ENCODE results near the gene PRRT2. TPM values are rescaled to one million over a fixed set of nuclear protein-coding genes. Genes with fewer than 3 reads are reported as not detected.
A peak's percentile ranks its signal among the peaks of the same experiment; 100 is the strongest.
"Not testable (repeated sequence)": the region's sequence is repeated elsewhere in the genome, so short reads cannot be mapped to it uniquely, and the experiment has no call there.

PRRT2 gene
- 10 to 100 TPM; 12.5 to 29.4 (median 20.6) TPM for polyA plus RNA-seq (ENCODE audit: insufficient read length in 4 of 4)

DNA sequence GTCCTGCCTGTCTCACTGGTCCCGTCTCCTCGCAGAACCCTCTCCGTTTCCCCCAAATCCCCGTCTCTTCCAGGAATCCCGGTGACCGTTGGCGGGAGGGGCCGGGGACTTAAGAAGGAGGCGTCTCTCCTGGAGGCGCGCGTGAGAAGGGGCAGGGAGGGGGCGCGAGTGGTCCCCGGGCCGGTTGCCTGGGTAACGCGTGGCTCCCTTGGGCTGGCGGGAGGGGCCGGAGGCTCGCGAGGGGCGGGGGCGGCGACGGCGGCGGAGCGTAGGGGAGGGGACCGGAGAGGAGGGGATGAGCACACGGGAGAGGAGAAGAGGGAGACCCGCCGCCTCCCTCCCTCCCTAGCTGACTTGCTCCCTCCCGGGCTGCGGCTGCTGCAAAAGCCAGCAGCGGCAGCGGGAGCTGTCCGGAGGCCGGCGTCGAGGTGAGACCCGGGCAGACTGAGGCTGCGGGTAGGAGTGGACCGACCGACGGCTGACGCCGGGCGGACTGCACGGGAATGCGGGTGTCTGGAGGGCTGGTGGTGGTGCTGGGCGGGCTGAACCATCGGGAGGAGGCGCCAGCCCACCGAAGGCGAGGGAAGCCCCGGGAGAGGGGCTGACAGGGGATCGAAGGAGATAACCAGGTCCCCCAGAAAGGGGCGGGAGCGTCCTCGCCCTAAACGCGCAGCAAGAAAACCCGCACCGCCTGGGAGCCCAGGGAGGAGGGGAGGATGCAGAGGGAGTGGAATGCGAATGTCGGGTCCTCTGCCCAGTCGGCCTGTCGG lies at the start of gene PRRT2:
Gene PRRT2 (plus strand): TSS at position 298 of the 770 bp plus-strand sequence. CDS start 862 bp downstream, outside the sequence.
- DNase-seq (ENCODE audit: low read depth in 4 of 4, low spot score in 3 of 4): no peak

DNA sequence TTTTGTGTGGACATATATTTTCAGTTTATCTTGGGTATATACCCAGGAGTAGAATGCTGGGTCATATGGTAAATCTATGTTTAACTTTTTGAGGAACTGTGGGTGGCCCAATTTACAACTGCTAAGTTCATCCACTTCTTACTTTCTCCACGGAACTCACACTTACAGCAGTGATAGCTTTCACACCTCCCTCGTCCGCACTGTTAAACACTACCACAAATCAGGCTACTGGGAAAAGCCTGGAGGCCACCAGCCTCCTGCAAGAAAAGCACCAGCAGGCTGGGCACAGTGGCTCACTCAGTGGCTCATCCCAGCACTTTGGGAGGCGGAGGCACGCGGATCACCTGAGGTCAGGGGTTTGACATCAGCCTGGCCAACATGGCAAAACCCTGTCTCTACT lies 48.7 kb upstream of the PRRT2 start:
- no peak for DNase-seq (ENCODE audit: low read depth in 4 of 4, low spot score in 3 of 4)

DNA sequence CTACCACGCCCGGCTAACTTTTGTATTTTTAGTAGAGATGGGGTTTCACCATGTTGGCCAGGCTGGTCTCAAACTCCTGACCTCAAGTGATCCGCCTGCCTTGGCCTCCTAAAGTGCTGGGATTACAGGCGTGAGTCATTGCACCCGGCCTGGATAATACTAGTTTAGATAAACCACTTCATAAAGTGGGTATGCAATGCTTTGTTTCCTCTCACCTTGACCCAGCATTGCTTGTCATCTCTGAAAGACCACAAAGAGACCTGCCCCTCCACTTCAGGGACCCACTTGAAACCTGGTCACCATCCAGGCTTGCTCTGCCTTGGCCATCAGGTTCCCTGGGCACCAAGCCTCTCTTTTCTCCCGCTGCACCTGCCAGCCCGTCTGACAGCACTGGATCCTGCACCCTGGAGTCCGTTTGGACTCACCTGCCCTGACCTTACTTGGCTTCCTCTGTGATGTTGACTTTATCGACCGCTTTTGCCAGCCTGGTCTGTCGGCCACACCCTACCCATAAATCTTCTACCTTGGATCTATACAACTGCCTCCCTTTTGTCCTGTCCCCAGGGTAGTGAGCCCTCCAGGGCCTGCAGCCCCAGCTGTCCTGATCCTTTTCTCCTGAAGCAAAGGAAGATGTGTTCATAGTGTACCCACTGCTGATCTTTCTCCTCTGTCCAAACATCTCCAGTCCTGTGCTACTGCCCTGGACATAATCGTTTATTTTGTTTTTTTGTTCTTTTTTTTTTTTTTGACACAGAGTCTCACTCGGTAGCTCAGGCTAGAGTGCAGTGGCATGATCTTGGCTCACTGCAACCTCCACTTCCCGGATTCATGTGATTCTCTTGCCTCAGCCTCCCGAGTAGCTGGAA lies 46.6 kb upstream of the PRRT2 start:
- DNase-seq (ENCODE audit: low read depth in 4 of 4, low spot score in 3 of 4): no peak

DNA sequence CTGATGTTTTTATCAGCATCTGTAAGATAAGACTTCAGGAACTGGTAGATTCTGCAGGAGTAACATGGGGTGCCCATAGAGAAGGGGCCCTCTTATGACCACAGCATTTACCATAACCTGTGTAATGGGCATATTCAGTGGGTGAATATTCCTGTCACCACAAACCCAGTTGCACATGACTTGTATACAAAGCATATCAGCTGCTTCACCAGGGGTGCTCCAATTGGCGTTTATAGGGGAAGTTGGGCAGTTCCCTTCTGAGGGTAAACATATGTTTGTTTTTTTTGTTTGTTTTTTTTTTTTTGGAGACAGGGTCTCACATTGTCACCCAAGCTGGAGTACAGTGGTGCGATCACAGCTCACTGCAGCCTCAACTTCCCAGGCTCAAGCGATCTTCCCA lies 45.4 kb upstream of the PRRT2 start:
- no peak for DNase-seq (ENCODE audit: low read depth in 4 of 4, low spot score in 3 of 4)

DNA sequence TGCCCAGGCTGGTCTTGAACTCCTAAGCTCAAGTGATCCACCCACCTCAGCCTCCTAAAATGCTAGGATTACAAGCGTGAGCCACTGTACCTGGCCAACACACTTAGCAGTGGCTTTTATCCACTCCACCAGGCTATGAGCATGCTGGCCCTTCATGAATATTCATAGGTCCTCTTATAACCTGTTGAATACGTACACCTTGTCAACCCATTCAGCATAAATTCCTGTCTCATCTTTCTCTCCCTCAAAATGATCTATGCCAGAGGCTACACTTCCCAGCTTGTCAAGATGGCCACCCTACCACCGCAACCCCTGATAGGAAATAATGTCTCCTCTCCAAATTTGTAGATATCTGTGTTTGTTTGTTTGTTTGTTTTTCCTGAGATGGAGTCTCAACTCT lies 44.9 kb upstream of the PRRT2 start:
- no peak for DNase-seq (ENCODE audit: low read depth in 4 of 4, low spot score in 3 of 4)

DNA sequence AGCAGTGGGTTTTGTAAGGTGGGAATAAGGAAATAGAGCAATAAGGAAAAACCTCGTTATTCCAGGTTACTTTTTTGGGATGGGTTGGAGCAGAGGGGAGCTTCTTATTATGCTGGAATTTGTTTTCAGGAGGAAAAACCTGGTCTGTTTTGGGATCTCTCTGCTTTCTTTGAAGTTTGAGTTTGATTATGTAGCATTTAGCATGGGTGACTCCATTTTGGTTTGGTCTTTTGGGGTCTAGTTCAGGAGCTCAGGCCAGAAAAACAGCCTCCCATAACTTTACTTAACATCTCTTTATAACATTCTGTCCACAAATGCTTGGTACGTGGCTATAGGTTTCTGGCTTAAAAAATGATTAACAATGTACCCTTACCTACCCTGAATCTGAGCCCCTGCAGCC lies 42.5 kb upstream of the PRRT2 start:
- DNase-seq (ENCODE audit: low read depth in 4 of 4, low spot score in 3 of 4): no peak

DNA sequence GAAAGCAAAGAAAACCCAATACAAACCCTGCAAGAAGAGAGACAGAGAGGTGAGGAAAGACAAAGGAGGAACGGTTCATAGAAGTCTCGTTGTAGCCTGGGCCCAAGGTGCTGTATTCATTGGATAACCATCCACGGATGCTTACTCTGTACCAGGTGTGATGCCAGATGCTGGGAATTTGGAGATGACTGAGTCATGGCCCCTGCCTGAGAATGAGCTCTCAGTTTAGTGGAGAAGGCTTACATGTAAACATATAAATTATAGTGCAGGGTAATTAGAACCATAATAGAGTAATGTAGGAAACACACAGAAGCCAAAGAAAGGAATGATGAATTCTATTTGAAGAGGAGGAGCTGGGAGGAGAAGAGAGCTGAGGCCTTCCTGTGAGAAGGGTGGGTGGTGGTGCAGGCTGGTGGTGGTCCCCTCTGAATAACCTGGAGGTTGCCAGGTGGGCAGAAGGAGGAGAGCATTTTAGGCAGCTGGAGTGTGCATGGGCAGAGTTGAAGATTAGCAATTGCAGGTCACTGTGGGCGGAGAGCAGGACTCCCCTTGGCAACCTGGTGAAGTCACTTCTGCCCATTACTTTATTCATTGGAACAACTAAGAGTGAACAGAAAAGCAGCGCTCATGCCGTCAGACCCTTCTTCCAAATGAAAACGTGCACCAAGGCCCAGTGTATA lies 41.6 kb upstream of the PRRT2 start:
- DNase-seq (ENCODE audit: low read depth in 4 of 4, low spot score in 3 of 4): no peak

DNA sequence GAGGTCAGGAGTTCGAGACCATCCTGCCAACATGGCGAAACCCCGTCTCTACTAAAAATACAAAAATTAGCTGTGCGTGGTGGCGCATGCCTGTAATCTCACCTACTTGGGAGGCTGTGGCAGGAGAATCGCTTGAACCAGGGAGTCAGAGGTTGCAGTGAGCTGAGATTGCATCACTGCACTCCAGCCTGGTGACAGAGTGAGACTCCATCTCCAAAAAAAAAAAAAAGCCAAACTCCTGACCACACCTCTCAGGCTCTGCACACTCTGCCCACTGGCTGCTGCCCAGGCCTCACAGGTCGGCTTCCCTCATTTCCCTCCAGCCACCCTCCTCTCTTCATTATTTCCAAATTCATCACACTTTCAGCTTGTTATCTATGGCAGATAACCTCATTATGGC lies 39.7 kb upstream of the PRRT2 start:
- DNase-seq (ENCODE audit: low read depth in 4 of 4, low spot score in 3 of 4): not testable (repeated sequence)

DNA sequence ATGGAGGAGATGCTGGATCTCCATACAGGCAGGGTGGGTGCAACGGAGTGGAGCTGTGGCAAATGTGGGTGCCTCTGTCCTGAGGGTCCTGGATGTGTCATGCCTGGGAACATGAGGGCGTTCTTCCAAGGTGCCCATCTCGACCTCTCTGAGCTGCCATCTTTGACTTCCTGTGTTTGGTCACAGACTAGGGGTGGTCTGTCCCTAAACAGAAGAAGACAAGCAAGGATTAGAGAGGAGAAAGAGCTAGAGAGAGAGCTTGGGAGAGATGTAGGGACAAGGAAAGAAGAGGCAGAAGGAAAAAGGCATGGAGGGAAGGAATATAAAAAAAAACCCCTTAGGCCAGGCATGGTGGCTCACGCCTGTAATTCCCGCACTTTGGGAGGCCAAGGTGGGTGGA lies 37.3 kb upstream of the PRRT2 start:
- no peak for DNase-seq (ENCODE audit: low read depth in 4 of 4, low spot score in 3 of 4)

DNA sequence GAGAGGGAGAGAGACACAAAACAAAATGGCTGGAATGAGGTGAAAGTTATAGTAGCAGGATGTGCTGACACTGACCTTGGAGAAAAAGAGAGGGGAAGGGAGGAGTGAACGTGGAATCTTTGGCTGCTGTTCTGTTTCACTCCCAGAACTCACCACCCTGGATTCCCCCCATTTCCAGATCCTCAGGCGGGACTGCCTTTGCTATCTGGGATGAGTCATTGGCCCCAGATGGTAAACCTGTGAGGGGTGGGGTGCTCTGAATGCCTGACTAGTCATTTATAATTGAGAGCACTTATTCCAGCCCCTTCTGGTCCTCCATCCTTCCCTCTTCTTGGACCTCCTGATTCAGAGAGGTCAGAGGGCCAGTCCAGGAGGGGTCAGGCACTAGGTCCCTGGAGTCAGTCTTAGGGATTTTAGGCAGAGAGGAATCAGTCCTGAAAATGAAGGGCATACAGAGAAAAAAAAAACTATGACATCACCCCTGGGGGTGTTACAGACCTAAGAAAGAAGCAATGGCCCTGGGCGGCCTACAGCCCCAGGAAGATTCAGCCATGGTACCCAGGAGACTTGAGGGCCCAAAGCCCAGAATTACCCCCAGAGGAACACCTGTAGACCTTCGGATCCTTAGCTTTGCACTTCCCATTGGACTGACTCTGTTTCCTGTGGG lies 36.1 kb upstream of the PRRT2 start:
- DNase-seq (ENCODE audit: low read depth in 4 of 4, low spot score in 3 of 4): no peak

DNA sequence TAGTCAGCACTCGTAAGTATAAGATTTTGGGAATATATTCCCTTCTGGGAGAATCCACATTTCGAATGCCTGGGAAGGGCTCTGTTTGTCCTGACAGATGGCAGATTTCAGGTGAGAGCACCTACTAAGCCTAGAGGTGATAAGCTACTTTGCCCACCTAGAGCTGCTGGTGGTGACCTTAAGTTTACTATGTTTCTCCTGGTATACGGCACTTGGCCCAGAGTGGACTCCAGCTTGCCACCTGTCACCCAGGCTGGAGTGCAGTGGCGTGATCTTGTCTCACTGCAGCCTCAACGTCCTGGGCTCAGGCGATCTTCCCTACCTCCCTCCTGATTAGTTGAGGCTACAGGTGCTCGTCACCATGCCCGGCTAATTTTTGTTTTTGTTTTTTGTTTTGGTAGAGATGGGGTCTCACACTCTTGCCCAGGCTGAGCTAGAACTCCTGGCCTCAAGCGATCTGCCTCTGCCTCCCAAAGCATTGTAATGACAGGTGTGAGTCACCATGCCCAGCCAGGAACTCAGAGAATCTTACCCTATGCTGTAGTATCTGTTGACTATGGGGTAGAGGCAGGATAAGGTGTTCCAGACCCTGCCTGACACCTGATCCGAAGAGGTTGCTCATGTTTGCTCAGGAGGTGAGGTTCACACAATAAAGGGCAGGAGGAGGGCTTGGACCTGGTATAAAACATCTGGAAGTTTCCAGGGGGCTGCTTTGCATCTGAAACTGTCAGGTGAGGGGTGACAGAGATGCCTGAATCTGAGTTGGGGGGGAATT lies 34.2 kb upstream of the PRRT2 start, which contains the start of gene ZG16:
Gene ZG16 (plus strand): TSS at position 681 of the 775 bp plus-strand sequence. CDS start 1,011 bp downstream, outside the sequence.
- no peak for DNase-seq (ENCODE audit: low read depth in 4 of 4, low spot score in 3 of 4)

DNA sequence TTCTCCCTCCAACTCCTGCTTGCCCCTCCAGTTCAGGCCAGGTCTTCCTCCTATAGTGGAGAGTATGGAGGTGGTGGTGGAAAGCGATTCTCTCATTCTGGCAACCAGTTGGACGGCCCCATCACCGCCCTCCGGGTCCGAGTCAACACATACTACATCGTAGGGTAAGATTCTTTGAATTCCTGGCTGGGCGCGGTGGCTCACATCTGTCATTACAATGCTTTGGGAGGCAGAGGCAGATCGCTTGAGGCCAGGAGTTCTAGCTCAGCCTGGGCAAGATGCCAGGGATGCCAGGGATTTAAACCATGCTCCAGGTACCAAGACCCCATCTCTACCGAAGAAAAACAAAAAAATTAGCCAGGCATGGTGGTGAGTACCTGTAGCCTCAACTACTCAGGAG lies 32.5 kb upstream of the PRRT2 start:
- no peak for DNase-seq (ENCODE audit: low read depth in 4 of 4, low spot score in 3 of 4)

DNA sequence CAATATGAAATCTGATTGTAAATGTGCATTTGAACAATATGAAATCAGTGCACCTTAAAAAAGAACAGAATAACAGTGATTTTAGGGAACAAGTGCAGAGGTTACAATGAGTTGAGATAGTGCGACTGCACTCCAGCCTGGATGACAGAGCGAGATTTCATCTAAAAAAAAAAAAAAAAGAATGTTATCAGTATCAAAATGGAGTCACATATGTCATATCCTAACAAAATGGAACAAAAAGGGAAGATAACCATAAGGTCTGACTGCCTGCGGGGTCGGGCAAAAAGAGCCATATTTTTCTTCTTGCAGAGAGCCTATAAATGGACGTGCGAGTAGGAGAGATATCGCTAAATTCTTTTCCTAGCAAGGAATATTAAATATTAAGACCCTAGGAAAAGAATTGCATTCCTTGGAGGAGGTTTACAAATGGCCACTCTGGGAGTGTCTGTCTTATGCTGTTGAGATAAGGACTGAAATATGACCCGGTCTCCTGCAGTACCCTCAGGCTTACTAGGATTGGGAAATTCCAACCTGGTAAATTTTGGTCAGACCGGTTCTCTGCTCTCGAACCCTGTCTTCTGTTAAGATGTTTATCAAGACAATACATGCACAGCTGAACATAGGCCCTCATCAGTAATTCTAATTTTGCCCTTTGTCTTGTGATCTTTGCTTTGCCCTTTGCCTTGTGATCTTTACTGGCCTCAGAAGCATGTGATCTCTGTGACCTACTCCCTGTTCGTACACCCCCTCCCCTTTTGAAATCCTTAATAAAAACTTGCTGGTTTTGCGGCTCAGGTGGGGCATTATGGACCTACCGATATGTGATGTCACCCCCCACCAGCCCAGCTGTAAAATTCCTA lies 28.7 kb upstream of the PRRT2 start:
- DNase-seq (ENCODE audit: low read depth in 4 of 4, low spot score in 3 of 4): not testable (repeated sequence)

DNA sequence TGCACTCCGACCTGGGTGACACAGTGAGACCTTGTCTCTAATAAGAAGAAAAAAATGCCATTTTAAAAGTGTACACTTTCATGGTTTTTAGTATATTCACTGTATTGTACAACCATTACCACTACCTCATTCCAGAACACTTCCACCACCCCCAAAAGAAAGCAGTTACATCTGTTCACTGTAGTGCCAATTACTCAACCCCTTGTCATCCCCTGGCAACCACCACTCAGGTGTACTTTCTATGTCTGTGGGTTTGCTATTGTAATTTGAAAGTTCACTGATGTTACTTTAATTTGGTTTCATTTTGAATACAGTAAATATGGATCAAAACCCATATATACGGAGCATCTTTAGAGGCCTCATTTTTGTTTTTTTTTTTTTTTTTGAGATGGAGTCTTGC lies 27.8 kb upstream of the PRRT2 start:
- DNase-seq (ENCODE audit: low read depth in 4 of 4, low spot score in 3 of 4): no peak

DNA sequence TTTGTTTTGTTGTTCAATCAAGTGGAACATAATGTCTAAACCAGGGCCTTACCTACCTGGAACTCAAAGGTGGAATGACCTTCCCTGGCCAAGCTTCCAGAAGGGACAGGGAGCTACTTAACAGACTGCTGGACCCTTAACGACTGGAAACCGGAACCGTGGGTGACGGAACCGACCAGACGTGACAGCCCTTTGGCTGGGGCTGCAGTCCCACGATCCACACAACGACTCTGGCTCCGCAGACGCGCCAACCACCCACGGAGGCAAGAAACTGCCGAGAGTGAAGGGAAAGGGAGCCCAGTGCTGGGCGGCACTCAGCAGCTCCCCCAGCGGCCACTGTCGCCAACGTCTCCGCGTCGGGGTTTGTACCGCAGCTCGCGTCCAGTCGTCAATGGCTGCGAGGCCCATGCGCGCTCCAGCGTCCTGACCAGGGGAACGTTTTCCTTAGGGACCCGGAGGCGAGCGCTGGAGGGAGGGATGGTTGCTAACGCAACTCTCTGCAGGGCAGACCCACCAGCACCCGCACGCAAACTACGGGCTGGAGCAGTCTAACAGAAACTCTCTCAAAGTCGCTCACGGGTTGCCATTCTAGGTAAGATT lies 27.0 kb upstream of the PRRT2 start:
- peak in 1 of 4 donors; percentile 29 for DNase-seq (ENCODE audit: low read depth in 4 of 4, low spot score in 3 of 4)

DNA sequence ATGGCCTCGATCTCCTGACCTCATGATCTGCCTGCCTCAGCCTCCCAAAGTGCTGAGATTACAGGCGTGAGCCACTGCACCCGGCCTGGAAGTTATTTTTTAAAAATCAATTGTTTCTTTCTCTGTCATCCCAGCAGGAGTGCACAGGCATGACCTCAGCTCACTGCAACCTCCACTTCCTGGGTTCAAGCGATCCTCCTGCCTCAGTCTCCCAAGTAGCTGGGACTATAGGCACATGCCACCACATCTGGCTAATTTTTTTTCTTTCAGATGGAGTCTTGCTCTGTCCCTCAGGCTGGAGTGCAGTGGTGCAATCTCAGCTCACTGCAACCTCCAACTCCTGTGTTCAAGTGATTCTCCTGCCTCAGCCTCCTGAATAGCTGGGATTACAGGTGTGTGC lies 24.8 kb upstream of the PRRT2 start:
- DNase-seq (ENCODE audit: low read depth in 4 of 4, low spot score in 3 of 4): not testable (repeated sequence)

DNA sequence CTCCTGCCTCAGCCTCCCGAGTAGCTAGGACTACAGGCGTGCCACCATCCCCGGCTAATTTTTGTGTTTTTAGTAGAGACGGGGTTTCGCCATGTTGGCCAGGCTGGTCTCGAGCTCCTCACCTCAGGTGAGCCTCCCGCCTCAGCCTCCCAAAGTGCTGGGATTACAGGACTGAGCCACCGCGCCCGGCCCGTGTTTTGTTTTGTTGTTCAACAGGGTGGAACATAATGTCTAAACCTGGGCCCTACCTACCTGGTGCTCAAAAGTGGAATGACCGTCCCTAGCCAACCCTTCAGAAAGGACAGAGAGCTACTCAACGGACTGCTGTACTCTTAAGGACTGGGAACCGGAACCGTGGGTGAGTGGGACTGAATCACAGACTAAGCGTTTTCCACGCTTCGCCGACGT lies 22.2 kb upstream of the PRRT2 start:
- no peak for DNase-seq (ENCODE audit: low read depth in 4 of 4, low spot score in 3 of 4)

DNA sequence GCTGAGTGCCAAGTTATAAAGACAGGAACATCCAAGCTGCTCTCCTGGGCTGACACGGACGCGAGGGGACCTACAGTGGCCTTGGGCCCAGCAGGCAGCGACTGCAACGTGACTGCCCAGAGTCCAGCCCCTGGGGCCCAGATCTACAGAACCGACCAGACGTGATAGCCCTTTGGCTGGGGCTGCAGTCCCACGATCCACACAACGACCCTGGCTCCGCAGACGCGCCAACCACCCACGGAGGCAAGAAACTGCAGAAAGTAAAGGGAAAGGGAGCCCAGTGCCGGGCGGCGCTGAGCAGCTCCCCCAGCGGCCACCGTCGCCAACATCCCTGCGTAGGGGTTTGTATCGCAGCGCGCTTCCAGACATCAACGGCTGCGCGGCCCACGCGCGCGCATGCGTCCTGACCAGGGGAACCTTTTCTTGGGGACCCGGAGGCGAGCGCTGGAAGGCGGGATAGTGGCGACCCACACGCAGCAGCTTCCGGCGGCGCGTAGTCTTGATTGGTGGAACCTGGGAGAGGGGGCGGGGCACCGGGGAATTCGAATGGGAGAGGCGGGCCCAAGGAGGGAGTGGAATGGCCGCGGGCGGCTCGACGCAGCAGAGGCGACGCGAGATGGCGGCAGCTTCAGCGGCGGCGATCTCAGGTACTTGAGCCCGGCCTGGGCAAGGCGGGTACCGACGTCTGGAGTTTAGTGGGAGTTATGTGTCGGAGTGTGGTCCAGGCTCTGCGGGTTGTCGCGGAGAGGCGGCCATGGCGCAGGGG lies 21.6 kb upstream of the PRRT2 start, which contains the start of gene KIF22:
Gene KIF22 (plus strand): TSS at position 569 of the 766 bp plus-strand sequence. CDS start 9 bp downstream, at position 578.
- DNase-seq (ENCODE audit: low read depth in 4 of 4, low spot score in 3 of 4): peak; percentile 96 to 97 (median 96)

All from left renal pelvis (tissue), 4 donors.